ENCODE results near the gene FBXO44. TPM values are rescaled to one million over a fixed set of nuclear protein-coding genes. Genes with fewer than 3 reads are reported as not detected.

Gene FBXO44
- total RNA-seq, 1 experiment from 2014 or later = 19.3 TPM

GRCh38 chr1:11638121-11638520, 16.6 kb upstream of the FBXO44 start:
- Histone ChIP-seq H3K9me3 (ENCODE audit: low read depth, low read length, poor library complexity, severe bottlenecking) (no peaks in the 10 kb centered on the region), H3K4me1 (ENCODE audit: insufficient read depth, low read length, poor library complexity, severe bottlenecking) (no peaks in the 10 kb centered on the region), H3K36me3 (ENCODE audit: insufficient read depth, low read length, poor library complexity, severe bottlenecking) (no peaks in the 10 kb centered on the region), H3K27me3 (replicated peaks; ENCODE audit: insufficient read depth, low read depth, low read length, poor library complexity) (peaks cover 42% of the 10 kb centered on the region), H3K4me3 (ENCODE audit: low read depth, low read length, poor library complexity, severe bottlenecking) (no peak overlapping the region), H3K27ac (ENCODE audit: low read depth, low read length, poor library complexity, severe bottlenecking) (no peak overlapping the region)
- no peak for TF ChIP-seq EZH2 (IDR thresholded peaks at IDR 0.05; ENCODE audit: borderline replicate concordance, low read depth, low read length, poor library complexity, severe bottlenecking)
- TF ChIP-seq CTCF (conservative IDR thresholded peaks at IDR 0.05; ENCODE audit: low read depth, low read length) = no peak
- ChIA-PET CTCF (interaction anchor here (1.3 kb wide), 1 partner anchor 601 kb away, joined by 4 read pairs; no protein-coding TSS in a partner anchor), POLR2A (ENCODE audit: low non-redundant PET) (no interaction called here)
- BruUV-seq (replicated peaks) = no TSS peak
- no peak for DNase-seq (ENCODE audit: low spot score)
- intact Hi-C loops (cut with micrococcal nuclease; ENCODE audit: unreplicated experiment) = no loop called here

- ChIA-PET POLR2A (ENCODE audit: low non-redundant PET) (no interaction called here), CTCF (no interaction called here)
- no peaks in the 10 kb centered on the region for H3K4me1 ChIP-seq (ENCODE audit: insufficient read depth, low read length, poor library complexity, severe bottlenecking)
- BruUV-seq (replicated peaks) = no TSS peak
- TF ChIP-seq EZH2 (IDR thresholded peaks at IDR 0.05; ENCODE audit: borderline replicate concordance, low read depth, low read length, poor library complexity, severe bottlenecking) (no peak), CTCF (conservative IDR thresholded peaks at IDR 0.05; ENCODE audit: low read depth, low read length) (no peak)
- DNase-seq (ENCODE audit: low spot score) = no peak
- H3K9me3 ChIP-seq (ENCODE audit: low read depth, low read length, poor library complexity, severe bottlenecking) = no peaks in the 10 kb centered on the region
- intact Hi-C loops (cut with micrococcal nuclease; ENCODE audit: unreplicated experiment) = no loop called here
- peaks cover 42% of the 10 kb centered on the region for H3K27me3 ChIP-seq (replicated peaks; ENCODE audit: insufficient read depth, low read depth, low read length, poor library complexity)
- no peaks in the 10 kb centered on the region for H3K36me3 ChIP-seq (ENCODE audit: insufficient read depth, low read length, poor library complexity, severe bottlenecking)
- no peak overlapping the region for H3K4me3 ChIP-seq (ENCODE audit: low read depth, low read length, poor library complexity, severe bottlenecking)
- H3K27ac ChIP-seq (ENCODE audit: low read depth, low read length, poor library complexity, severe bottlenecking) = no peak overlapping the region
These were observed 15.3 kb upstream of the FBXO44 start for GRCh38 chr1:11639372-11639771.

- intact Hi-C loops (cut with micrococcal nuclease; ENCODE audit: unreplicated experiment) = loop anchor here (5.0 kb wide), 1 partner anchor 323 kb away; no protein-coding TSS in a partner anchor
- POLR2A ChIA-PET (ENCODE audit: low non-redundant PET) = no interaction called here
These were observed 14.6 kb upstream of the FBXO44 start for GRCh38 chr1:11640101-11640500.

More at GRCh38 chr1:11640101-11640500, 14.6 kb upstream of the FBXO44 start:
- H3K36me3 ChIP-seq (ENCODE audit: insufficient read depth, low read length, poor library complexity, severe bottlenecking) = no peaks in the 10 kb centered on the region
- no peak overlapping the region for H3K4me3 ChIP-seq (ENCODE audit: low read depth, low read length, poor library complexity, severe bottlenecking)
- no peaks in the 10 kb centered on the region for H3K4me1 ChIP-seq (ENCODE audit: insufficient read depth, low read length, poor library complexity, severe bottlenecking)
- no peak for TF ChIP-seq CTCF (conservative IDR thresholded peaks at IDR 0.05; ENCODE audit: low read depth, low read length)
- TF ChIP-seq EZH2 (IDR thresholded peaks at IDR 0.05; ENCODE audit: borderline replicate concordance, low read depth, low read length, poor library complexity, severe bottlenecking) = no peak
- CTCF ChIA-PET = interaction anchor here (0.6 kb wide), 1 partner anchor 327 kb away, joined by 3 read pairs; no protein-coding TSS in a partner anchor
- no peak overlapping the region for H3K27ac ChIP-seq (ENCODE audit: low read depth, low read length, poor library complexity, severe bottlenecking)
- no TSS peak for BruUV-seq (replicated peaks)
- H3K9me3 ChIP-seq (ENCODE audit: low read depth, low read length, poor library complexity, severe bottlenecking) = no peaks in the 10 kb centered on the region
- H3K27me3 ChIP-seq (replicated peaks; ENCODE audit: insufficient read depth, low read depth, low read length, poor library complexity) = peaks cover 42% of the 10 kb centered on the region
- DNase-seq (ENCODE audit: low spot score) = no peak
